GM12892 (cell line): ENCODE measurements around the gene GATB.

Experiments
- POLR2A ChIP-seq: IDR thresholded peaks from 2 replicates; pipeline ENCODE4 v1.6.1; 2011; ENCODE audit warnings: low read depth, low read length, control low read depth
- POLR2AphosphoS5 ChIP-seq: IDR thresholded peaks from 2 replicates; pipeline ENCODE4 v1.6.1; 2011; ENCODE audit warnings: low read depth, low read length, control low read depth
- TAF1 ChIP-seq: IDR thresholded peaks from 2 replicates; pipeline ENCODE4 v1.6.1; 2011; ENCODE audit warnings: low read depth, mild to moderate bottlenecking, control low read depth, low read length, borderline replicate concordance

GRCh38 chr4:151772274-151772673 lies 11.5 kb upstream of the GATB start:
- no peak for TF ChIP-seq POLR2A
- TF ChIP-seq POLR2AphosphoS5, result no peak
- TF ChIP-seq TAF1, result no peak
